Right forelimb (tissue), 1 donor: ENCODE measurements around the gene ATP1A1.

Source experiments
- DNase-seq: peaks from one replicate; pipeline ENCODE4 v3.0.0-alpha.2; 2018

ATP1A1 gene

DNA sequence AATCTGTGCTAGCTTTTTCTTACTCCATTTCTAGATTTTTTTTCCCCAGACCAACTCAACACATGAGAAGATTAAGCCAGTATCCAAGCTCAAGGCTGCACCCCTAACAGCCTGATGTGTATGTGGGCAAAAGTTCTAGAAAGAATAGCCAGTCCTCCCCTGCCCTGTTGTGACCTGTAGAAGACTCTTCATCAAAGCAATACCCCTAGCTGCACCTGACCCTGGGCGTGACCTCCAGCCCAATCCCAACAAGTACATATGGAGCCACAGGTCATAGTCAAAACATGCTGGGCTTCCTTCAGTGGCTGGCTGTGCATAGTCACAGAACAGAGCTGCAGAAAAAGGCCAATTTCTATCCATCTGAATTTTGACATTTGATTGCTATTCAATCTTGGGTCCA, 72.5 kb downstream of the ATP1A1 start:
- no peak for DNase-seq

DNA sequence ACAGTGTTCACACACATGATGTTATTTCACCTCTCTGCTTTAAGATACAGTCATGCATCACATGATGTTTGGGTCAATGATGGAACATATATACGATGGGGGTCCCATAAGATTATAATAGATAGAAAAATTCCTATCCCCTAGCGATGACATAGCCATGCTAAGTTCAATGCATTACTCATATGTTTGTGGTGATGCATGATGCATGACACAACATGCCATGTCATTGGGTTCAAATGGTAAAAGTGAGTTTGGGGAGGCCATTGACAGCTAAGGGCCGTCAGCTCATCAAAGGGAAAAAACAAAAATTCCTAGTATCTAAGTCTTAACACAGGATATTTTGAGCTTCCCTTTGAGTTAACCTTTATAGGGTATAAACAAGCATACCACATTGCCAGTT, 73.6 kb downstream of the ATP1A1 start:
- DNase-seq, result no peak

DNA sequence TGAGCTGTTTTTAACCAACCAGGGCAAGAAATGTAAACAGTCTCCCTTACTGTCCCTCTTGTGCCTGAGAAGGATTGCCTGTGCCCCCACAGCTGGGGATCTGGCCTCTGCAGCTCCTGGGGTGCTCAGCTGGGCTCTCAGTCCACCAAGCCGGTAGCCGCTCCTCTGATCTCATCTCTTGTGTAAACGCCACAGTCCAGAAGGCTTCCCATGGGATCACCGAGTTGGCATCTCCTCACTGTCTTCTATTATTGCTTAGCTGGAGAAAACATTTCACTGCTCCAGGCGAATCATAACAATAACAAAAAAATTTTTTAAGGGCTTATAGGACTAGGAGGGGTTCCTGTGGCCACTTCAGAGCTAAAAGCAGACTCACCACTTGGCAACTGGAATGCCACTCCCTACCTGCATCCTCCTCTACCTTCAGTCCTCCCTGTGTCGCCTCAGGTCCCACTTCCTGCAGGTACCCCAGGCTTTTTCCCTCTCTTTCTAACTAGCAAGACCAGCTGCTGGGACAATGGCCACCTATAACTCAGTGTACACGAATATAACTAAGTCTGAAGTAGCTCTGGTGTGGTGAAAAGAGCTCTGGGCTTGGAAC, 75.8 kb downstream of the ATP1A1 start:
- no peak for DNase-seq

DNA sequence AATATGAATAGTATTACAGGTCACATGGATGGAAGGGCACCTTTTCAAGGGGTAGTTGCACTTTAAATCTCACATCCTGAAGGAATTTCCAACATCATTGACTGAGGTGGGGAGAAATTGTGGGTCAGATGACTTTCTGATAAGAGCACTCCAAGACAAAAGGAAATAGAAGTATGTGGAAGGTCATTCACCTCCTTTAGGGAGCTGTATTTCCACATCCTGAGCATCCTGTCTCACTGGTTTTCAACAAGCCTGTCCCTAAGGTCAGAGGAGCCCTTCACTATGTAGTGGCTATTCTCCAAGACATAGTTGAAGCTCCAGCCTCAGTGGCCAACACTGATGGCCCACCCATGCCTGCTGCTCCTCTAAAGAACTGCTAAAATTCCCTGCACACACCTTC, 76.5 kb downstream of the ATP1A1 start:
- no peak for DNase-seq

DNA sequence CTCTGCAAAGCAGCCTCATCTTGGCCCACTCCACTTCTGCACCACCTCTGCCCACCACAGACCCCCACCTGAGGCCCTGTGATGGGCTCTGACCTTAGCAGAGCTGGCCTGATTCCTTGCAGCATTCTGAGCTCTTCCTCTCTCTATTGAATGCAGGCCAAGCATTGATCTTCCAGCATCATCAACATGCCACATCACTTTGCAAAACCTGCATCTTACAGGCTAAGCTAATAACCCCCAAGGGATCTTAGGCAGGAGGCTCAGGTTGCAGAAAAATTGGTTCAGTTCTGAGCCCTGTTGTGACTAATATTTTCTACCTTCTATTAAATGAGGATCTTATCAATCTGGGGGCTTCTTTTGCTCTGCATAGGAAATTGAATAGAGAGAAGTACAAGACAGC, 78.7 kb downstream of the ATP1A1 start:
- DNase-seq, result no peak

DNA sequence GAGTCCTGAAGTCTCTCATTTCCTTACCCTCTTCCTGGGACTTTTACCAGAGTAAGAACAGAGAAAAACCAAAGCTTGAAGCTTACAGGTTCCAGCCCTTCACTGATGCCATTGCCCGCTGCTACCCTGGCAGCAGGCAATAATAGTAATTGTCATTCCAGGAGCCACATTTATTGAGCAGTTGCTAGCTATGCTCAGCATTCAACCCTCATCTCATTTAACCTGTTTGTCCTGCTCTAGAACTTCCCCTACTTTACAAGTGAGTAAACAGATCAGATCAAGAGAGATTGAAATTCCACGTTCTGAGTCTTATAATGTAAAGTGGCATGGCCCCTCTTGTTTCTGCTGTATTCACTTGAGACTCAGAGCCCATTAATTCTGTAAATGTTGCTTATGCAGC, 80.4 kb downstream of the ATP1A1 start:
- DNase-seq, result no peak

DNA sequence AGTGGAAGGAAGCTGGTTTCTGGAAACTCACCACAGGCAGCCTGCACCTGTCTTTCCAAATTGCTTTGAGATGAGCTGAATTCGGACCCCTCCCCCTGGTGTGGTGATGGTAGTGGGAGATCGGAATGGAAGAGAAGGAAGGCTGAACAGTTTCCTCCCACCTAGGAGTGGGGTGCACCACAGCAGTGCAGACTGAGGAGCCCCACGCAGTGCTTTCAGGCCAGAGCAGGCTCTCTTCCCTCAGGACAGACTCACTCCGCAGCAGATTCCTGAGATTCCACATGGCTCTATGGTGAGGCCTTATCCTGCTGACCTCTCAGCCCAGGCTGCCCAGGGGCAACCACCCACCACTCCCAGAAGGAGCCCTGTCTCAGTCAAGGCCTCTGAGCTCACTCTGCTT, 80.9 kb downstream of the ATP1A1 start:
- DNase-seq, result no peak
